ENCODE data around the gene TLR10. TPM values are rescaled to one million over a fixed set of nuclear protein-coding genes. Genes with fewer than 3 reads are reported as not detected.

The TLR10 gene
- total RNA-seq, 1 experiment from 2014 or later = not detected

GRCh38 chr4:38821739-38822138 is 38.9 kb upstream of the TLR10 start:
- H3K4me1 ChIP-seq (ENCODE audit: insufficient read depth, low read length) = peaks cover 24% of the 10 kb centered on the region
- intact Hi-C loops (cut with micrococcal nuclease) = no loop called here
- POLR2A ChIA-PET (ENCODE audit: unreplicated experiment) = no interaction called here
- TF ChIP-seq EZH2phosphoT487 (IDR thresholded peaks at IDR 0.05; ENCODE audit: borderline replicate concordance, low read length) (no peak), CTCF (conservative IDR thresholded peaks at IDR 0.05; ENCODE audit: low read depth, low read length) (no peak), EZH2 (IDR thresholded peaks at IDR 0.05; ENCODE audit: low read length, unreplicated experiment) (no peak)
- H3K27me3 ChIP-seq (ENCODE audit: low read length) = no peaks in the 10 kb centered on the region
- DNase-seq = peak; percentile 45
- no peak for ATAC-seq
- no peak overlapping the region for H3K9ac ChIP-seq (ENCODE audit: low read length)
- no peak overlapping the region for H3K4me2 ChIP-seq (ENCODE audit: low read length)
- CTCF ChIA-PET = no interaction called here
- no peaks in the 10 kb centered on the region for H3K79me2 ChIP-seq (ENCODE audit: low read length)
- no peak overlapping the region for H3K4me3 ChIP-seq (ENCODE audit: low read length)
- H3K36me3 ChIP-seq (ENCODE audit: low read depth, low read length) = no peaks in the 10 kb centered on the region
- peak overlapping the region; percentile 48 for H3K27ac ChIP-seq (ENCODE audit: low read length)
- H3K9me3 ChIP-seq (ENCODE audit: low read length) = no peaks in the 10 kb centered on the region
- no TSS peak for BruUV-seq (replicated peaks)
- H4K20me1 ChIP-seq (ENCODE audit: low read length) = no peaks in the 10 kb centered on the region
- H3K9me2 ChIP-seq (replicated peaks; ENCODE audit: low read length) = no peaks in the 10 kb centered on the region
- no peaks in the 10 kb centered on the region for H3F3A ChIP-seq (ENCODE audit: low read length, unreplicated experiment)
- H2AFZ ChIP-seq (ENCODE audit: low read length) = no peak overlapping the region

GRCh38 chr4:38820329-38821061 is 37.7 kb upstream of the TLR10 start:
- Histone ChIP-seq H3K4me1 (ENCODE audit: insufficient read depth, low read length) (peaks cover 24% of the 10 kb centered on the region), H3K9me2 (replicated peaks; ENCODE audit: low read length) (no peaks in the 10 kb centered on the region), H3K79me2 (ENCODE audit: low read length) (no peaks in the 10 kb centered on the region), H3K27ac (ENCODE audit: low read length) (peak overlapping the region; percentile 94), H3F3A (ENCODE audit: low read length, unreplicated experiment) (no peaks in the 10 kb centered on the region), H3K4me3 (ENCODE audit: low read length) (no peak overlapping the region), H2AFZ (ENCODE audit: low read length) (no peak overlapping the region), H3K9ac (ENCODE audit: low read length) (peak overlapping the region; percentile 65), H3K36me3 (ENCODE audit: low read depth, low read length) (no peaks in the 10 kb centered on the region), H3K27me3 (ENCODE audit: low read length) (no peaks in the 10 kb centered on the region), H3K4me2 (ENCODE audit: low read length) (peak overlapping the region; percentile 35; the same call in 1 of the 2 replicates), H3K9me3 (ENCODE audit: low read length) (no peaks in the 10 kb centered on the region), H4K20me1 (ENCODE audit: low read length) (no peaks in the 10 kb centered on the region)
- DNase-seq (peak; percentile 15), ATAC-seq (no peak)
- no TSS peak for BruUV-seq (replicated peaks)
- POLR2A ChIA-PET (ENCODE audit: unreplicated experiment) = no interaction called here
- CTCF ChIA-PET = no interaction called here
- intact Hi-C loops (cut with micrococcal nuclease) = no loop called here
- TF ChIP-seq EZH2 (IDR thresholded peaks at IDR 0.05; ENCODE audit: low read length, unreplicated experiment) (no peak), CTCF (conservative IDR thresholded peaks at IDR 0.05; ENCODE audit: low read depth, low read length) (no peak), EZH2phosphoT487 (IDR thresholded peaks at IDR 0.05; ENCODE audit: borderline replicate concordance, low read length) (no peak)

DNA sequence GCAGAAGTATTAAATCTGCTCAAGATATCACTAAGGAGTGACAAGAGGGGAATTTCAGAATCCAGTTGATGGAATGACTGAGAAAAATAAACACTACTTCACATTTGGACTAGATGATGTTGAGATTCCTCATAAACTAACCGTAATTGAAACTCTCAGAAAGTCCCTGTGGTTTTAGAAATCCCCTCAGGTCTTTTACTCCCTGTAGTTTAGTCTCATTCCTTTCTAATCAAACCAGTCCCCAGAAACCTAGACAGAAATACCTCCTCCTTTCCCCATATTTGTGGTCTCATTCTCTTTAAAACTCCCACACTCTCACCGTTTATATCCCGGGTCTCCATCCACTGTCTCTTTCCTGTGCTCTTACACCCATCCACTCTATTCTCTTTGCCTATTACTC is 36.8 kb upstream of the TLR10 start:
- Histone ChIP-seq H3K27ac (ENCODE audit: low read length) (peak overlapping the region; percentile 94), H3K9me2 (replicated peaks; ENCODE audit: low read length) (no peaks in the 10 kb centered on the region), H3K79me2 (ENCODE audit: low read length) (no peaks in the 10 kb centered on the region), H3K9me3 (ENCODE audit: low read length) (no peaks in the 10 kb centered on the region), H3K4me3 (ENCODE audit: low read length) (no peak overlapping the region), H3F3A (ENCODE audit: low read length, unreplicated experiment) (no peaks in the 10 kb centered on the region), H3K9ac (ENCODE audit: low read length) (peak overlapping the region; percentile 65), H3K27me3 (ENCODE audit: low read length) (no peaks in the 10 kb centered on the region), H3K4me2 (ENCODE audit: low read length) (peak overlapping the region; percentile 40), H3K36me3 (ENCODE audit: low read depth, low read length) (no peaks in the 10 kb centered on the region), H4K20me1 (ENCODE audit: low read length) (no peaks in the 10 kb centered on the region), H3K4me1 (ENCODE audit: insufficient read depth, low read length) (peaks cover 24% of the 10 kb centered on the region), H2AFZ (ENCODE audit: low read length) (no peak overlapping the region)
- DNase-seq (peak; percentile 70), ATAC-seq (peak; percentile 18; the same call in 1 of the 2 replicates)
- CTCF ChIA-PET = no interaction called here
- POLR2A ChIA-PET (ENCODE audit: unreplicated experiment) = no interaction called here
- BruUV-seq (replicated peaks) = no TSS peak
- intact Hi-C loops (cut with micrococcal nuclease) = no loop called here
- TF ChIP-seq EZH2 (IDR thresholded peaks at IDR 0.05; ENCODE audit: low read length, unreplicated experiment) (no peak), CTCF (conservative IDR thresholded peaks at IDR 0.05; ENCODE audit: low read depth, low read length) (no peak), EZH2phosphoT487 (IDR thresholded peaks at IDR 0.05; ENCODE audit: borderline replicate concordance, low read length) (no peak)

Data from PC-3 (cell line).